NCI-H82 treated with DMSO at 0.1 percent for 48 hours (cell line): ENCODE data around the gene SAPCD2.
"Not testable (repeated sequence)": the region's sequence is repeated elsewhere in the genome, so short reads cannot be mapped to it uniquely, and the experiment has no call there.

Source experiments
- DNase-seq: peaks from one replicate; lab custom pipeline; 2025; ENCODE audit not compliant: unreplicated experiment; lab: John Stamatoyannopoulos, UW

The SAPCD2 gene

DNA sequence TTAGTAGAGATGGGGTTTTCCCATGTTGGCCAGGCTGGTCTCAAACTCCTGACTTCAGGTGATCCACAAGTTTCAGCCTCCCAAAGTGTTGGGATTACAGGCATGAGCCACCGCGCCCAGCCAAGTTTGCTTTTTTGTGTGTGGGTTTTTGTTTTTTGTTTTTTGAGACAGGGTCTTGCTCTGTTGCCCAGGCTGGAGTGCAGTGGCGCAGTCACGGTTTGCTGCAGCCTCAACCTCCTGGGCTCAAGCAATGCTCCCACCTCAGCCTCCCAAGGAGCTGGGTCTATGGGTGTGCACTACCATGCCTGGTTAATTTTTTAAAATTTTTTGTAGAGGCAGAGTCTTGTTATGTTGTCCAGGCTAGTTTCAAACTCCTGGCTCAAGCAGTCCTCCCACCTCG lies 36.9 kb downstream of the SAPCD2 start:
- not testable (repeated sequence) for DNase-seq

DNA sequence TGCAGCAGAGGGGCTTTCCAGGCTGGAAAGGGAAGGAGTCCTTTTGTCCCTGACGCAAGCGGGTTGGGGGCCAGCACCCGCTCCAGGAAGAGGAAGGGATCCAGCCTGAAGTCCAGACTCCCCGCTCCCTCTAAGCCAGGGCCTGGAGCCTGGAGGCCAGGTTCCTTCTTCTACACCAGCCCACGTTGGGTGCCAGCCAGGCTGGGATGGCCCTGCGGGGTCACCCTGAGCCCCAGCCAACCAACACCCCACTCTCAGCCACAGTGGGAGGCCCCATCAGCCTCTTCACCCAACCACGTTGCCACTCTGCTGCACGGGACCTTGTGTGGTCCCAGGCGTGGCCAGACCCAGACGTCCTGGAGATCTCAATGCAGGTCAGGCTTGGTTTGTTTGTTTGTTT lies 37.5 kb downstream of the SAPCD2 start:
- DNase-seq, result no peak

DNA sequence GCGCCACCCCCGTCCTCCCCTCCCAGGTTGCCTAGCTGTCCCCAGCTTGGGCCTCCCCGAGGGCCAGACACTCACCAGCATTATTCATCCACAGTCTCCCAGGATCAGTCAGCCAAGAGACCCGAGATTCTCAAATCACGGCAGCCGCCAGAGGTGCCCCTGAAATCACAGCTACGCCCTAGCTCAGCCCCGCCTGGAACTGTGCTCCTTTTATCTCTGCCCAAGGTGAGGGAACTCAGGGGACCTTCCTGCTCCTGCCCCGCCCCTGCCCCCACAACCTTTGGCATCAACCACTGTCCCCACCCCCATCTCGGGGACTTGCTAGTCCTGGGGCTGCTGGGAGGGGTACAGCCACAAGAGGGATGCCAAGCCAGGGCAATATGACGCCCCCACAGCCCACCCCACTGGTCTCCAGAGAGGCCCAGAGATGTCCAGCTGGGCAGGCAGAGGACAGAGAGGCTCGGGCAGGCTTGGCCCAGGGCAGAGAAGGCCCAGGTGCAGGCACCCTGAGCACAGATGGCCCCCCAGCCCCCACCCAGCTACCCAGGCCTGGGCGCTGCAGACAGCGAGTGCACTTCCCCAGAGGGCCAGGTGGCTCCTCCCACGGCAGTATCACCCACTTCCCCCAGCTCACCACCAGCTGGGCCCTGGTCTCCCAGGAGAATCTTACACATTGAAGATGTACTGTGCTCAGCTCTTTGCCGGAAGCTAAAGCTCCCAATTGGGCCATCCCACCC lies 38.3 kb downstream of the SAPCD2 start, which contains the start of gene FUT7:
Gene FUT7 (minus strand): TSS at position 185 of the 737 bp plus-strand sequence. CDS start 97 bp downstream, at position 88.
- DNase-seq, result no peak

DNA sequence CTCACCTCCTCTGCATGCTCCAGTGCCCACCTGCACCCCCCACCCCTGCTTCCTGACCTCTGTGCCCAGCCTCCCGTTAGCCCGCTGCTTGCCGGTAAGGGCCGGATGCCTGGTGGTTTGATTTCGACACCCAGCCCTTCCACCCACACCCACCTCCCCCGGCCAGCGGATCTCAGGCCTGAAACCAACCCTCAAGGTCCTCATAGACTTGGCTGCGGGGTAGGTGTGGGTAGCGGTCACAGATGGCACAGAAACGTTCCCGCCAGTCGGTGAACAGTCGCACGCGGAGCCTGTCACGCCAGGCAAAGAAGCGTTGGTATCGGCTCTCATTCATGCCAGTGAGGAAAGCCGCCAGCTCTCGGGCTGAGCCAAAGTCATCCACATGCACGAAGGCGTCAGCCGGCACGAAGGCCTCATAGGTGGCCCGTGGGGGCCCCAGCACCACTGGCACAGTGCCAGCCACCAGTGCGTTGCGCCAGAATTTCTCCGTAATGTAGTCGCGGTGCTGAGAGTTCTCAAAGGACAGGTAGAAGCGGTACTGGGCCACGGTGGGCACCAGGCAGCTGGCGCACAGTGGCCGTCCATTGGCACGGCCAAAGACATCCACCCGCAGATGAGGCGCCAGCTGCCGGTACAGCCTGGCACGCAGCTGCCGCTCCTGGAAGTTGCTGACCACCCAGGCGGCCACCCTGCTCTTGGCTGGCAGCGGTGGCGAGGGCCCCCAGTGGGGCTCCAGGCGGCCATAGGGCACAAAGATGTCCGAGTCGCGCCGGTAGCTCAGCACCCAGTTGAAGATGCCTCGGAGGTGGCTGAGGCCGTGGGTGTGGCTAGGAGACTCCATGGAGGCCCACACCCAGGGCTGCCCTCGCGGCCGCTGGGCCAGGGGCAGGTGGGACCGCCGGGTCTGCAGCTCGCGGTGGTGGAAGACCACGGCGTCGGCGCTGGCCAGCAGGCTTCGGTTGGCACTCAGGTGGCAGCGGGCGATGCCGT lies 39.5 kb downstream of the SAPCD2 start:
- no peak for DNase-seq

DNA sequence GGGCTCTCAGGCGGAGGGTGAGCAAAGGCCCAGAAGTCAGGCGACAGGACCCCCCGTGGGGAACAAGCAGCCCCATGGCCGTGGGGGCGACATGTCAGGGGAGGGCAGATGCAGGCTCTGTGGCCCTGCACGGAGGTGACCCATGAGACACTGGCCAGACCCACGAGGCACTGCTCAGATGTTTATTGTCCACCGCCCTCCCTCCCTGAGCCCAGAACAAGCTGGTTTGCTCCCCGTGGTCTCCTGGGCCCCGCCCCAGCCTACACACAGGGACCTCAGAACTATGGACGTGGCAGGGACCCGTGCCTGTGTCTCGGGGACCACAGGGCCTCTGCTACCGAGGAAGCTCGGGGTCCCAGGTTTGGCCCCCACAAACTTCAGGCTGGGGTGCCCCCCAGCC lies 40.4 kb downstream of the SAPCD2 start:
- no peak for DNase-seq

DNA sequence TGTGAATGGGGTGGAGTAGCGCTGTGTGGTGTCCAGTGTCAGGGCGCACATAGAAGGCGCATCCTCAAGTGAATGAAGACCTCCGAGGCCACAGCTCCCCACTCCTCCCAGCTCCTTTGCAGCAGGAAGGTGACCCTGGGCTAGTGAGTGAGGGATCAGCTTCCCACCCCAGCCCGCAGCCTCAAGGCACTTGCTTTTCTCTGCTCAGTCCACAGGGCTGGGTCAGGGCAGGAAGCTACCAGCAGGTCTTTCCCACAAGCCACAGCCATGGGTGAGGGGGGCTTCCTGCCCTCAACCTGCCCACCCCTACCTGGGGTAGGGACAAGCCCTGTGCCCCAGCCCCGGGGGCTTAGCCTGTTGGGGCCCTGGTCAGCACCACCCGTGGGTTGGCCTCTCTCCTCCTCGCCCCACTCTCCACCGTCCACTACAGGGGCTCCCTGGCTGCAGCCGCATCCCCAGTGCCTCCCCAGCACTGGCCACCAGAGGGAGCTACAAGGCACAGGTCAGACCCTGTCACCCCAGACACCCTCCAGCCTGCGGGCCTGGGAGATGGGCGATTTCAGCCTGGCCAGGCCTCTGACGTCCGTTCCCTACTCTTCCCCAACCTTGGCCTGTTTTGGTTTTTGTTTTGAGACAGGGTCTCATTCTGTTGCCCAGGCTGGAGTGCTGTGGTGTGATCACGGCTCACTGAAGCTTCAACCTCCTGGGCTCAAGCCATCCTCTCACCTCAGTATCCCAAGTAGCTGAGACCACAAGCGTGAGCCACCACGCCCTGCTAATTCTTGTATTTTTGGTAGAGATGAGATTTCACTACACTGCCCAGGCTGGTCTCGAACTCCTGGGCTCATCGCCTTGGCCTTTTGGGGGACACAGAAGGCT lies 41.1 kb downstream of the SAPCD2 start:
- DNase-seq, result peak; percentile 32

DNA sequence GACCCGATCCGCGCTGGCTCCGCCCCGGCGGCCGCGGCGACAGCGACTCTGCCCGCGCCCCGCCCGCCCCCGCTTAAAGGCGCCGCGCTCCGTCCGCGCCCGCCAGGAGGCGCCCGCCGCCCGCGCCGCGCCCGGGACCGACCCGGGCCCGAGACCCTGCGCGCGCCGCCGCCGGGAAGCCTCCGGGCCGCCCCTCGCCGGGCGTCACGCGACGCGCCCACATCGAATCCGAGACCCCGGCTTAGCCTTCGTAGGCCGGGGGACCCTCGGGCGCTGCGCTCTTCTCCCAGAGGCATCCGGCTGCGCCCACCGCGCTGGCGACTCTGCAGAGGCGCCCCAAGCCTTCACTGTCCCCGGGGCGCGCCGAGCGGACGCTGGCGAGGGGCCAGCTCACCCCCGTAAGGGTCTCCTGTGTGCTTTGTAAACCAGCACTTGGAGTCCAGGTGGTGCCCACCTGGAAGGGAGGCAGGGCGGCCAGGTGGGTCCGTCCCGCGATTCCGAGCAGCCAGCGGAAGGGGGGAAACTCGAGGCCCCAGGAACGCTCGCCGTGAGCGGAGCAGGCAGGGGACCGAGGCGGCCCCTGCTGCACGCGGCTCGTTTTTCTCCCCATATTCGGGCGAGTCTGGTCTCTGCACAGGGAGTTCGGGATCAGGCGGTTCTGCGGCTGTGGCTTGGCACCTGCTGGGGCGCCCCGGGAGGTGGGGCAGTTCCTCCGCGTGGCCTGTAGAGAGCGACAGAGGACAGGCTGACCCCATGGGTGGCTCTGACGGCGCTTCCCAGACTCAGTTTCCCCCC lies 41.9 kb downstream of the SAPCD2 start:
- peak; percentile 5 for DNase-seq

DNA sequence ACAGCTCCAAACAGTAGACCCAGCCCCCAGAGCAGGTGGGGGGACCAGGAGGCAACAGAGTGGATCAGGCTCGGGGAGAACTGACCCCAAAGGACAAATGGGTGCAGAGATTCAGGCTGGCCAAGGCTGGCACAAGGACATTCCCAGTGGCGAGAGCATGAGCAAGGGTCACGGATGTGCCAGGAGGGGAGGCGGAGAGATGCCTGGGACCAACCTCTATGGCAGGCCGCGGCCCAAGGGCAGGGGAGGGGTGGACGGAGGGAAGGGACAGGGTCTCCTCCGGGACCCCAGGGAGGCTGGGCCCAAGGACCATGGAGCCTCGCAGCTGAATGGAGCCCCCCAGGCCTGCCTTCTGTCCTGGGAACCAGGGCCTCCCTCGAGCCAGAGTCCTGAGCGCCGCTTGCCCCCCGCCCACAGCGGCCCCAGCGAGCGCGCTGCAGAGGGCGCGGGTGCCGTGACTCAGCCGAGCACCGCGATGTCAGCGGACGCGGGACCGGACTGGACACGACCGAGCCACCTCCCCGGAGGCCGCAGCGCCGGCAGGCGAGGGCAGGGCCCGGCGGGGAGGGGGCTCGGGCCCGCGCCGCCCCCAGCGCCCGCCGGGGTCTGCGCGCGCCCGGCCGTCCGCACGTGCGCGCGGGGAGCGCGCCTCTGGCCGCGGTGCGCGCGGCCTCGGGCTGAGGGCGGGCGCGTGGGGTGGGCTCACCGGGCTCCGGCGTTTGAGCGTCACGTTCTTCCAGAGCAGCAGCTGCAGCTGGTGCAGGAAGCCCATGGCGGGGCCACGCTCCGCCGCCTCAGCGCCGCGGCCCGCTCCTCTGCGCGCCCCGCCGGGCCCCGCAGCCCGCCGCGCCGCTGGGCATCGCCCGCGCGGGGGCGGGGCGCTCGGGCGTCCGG lies 42.7 kb downstream of the SAPCD2 start, which contains the start of gene ABCA2:
Gene ABCA2 (minus strand): TSS at position 869 of the 894 bp plus-strand sequence. CDS start 97 bp downstream, at position 772.
- DNase-seq, result no peak

DNA sequence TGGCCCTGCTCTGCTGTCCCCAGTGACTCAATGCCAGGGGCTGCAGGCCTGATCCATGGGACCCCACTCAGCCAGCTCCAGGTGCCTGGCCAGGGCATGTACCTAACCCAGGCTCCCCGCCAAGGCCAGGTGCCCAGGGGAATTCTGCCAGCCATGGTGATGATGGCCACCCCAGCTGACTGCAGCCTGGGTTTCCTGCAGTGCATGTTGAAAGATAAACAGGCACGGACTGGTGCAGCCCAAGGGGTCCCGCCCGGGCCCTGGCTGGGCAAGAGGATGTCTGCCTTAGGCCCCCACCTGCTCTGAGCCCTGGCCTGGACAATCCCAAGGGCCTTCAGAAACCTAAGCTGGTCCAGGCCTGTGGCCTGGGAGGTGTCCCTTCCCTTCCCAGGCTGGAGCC lies 43.5 kb downstream of the SAPCD2 start:
- DNase-seq, result no peak

DNA sequence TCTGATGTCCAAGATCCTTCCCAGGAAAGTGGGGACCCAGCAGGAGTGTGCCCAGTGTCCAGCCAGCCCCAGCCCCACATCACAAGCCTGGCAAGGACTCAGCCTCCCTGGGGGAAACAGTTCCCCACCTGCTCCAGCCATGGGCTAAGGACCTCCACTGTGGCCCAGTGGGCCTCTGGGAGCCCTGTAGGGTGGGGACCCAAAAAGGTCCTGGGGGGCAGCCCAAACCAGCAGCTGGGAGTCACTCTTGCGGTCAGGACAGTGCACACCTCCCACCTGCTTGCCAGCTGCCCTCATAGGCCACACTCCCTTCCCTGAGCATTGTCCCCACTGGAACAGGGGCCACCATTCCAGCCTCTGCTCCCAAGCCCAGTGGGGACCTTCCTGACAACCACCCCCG lies 44.0 kb downstream of the SAPCD2 start:
- no peak for DNase-seq

DNA sequence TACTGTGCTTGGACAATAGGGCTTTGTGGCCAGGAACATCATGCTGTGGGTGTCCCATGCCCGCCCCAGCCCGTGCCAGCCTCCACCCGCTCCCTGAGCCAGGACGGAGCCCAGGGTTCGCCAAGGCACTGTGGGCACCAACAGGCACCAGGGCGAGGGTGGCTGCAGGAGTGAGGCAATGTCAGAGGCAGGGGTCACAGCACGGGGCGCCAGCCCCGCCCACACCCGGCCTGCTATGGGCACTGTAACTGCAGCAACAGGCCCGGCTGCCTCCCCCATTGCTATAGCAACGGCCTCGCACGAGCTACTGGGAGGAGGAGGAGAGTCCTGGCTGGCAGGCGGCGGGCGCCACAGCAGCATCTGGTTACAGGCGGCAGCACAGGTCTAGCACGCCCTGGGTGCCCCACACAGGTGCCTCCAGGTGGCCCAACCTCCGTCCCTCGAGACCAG lies 44.8 kb downstream of the SAPCD2 start:
- DNase-seq, result no peak

DNA sequence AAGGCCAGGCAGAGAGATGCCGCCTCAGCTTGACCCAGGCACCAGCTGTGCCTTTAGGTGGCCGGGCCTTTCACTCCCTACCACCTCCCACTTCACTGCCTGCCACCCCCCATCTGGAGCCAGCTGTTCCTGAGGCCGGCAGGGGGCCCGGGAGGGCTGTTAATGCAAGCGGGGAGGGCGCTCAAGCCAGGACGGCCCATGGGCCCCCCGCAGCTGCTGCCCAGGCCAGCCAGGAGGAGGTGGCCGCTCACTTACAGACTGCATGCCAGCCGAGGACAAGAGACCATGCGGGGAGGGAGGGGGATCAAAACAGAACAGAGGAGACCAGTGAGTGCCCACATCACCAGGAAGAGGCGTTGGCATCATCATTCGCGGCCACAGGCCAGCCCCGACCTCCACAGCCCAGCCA lies 46.8 kb downstream of the SAPCD2 start:
- no peak for DNase-seq

DNA sequence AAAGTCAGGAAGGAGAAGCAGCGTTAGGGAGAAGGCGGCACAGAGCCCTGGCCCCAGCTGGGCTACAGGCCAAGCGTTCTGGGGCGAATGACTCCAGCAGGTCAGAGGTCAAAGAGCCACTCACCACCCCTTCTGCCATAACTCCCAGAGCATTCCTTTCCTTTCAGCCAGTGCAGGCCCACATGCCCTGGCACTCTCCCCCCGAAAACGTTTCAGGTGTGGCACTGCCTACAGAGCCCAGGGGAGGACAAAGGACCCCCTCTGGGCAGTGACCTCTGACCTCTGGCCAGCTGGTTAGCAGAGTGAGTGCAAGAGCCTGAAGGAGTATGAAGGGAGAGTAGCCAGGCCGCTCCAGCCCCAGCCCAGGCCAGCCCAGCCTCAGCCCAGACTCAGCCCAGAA lies 47.2 kb downstream of the SAPCD2 start:
- no peak for DNase-seq

DNA sequence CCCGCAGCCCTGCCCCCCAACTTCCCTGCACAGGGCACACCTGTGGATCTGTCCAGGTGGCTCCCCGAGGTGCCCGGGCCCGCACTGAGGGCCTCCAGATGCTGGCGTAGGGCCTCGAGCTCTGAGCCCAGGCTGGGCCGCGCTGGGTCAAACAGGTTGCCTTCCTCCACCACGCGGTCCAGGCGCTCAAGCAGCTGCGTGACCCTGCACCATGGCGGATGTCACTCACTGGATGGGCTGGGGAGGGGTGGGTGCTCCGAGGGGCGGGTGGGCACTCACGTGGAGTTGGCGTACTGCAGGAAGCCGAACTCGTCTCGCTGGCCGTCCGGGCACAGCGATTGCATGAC lies 47.7 kb downstream of the SAPCD2 start:
- no peak for DNase-seq

DNA sequence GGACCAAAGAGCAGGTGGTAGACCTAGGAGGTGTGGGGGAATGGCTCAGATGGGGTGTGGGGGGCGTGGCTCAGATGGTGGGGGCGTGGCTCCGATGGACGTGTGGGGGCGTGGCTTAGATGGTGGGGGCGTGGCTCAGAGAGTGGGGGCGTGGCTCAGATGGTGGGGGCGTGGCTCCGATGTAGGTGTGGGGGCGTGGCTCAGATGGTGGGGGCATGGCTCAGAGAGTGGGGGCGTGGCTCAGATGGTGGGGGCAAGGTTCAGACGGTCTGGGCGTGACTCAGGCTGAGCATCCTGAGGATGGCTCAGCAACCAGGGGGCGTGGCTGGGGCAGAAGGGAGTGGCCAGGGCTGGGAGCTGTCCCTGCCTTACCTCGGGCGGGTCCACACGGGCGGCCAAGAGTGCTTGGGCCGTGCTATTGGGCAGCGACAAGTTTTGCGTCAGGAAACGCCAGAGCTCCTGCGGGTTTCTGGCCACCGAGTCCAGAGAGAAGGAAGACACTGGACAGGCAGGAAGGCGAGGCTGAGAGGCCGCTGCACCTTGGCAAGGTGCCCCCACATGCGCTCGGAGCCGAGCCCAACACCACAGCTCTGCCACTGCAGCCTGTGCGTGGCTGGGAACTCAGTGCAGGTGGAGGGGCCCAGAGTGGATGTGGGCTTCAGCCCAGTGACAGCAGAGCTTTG lies 48.2 kb downstream of the SAPCD2 start:
- DNase-seq, result no peak

DNA sequence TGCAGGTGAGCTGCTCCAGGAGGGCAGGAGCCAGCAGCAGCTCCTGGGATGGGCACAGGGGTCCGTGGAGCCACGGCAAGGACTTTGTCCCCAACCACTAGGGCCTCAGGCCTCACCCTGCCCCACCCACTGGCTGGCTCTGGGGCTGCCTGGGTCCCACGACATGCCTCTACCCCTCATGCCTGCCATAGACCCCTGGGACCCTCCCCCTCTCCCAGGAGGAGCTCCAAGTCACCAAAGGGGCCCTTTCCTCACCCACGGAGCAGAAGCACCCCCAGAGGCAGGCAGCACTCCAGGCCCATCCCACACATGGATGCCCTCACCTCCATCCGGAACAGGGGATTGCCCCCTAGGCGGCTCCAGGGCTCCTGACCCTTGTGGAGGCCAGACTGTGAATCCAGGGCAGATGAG lies 48.8 kb downstream of the SAPCD2 start:
- no peak for DNase-seq

DNA sequence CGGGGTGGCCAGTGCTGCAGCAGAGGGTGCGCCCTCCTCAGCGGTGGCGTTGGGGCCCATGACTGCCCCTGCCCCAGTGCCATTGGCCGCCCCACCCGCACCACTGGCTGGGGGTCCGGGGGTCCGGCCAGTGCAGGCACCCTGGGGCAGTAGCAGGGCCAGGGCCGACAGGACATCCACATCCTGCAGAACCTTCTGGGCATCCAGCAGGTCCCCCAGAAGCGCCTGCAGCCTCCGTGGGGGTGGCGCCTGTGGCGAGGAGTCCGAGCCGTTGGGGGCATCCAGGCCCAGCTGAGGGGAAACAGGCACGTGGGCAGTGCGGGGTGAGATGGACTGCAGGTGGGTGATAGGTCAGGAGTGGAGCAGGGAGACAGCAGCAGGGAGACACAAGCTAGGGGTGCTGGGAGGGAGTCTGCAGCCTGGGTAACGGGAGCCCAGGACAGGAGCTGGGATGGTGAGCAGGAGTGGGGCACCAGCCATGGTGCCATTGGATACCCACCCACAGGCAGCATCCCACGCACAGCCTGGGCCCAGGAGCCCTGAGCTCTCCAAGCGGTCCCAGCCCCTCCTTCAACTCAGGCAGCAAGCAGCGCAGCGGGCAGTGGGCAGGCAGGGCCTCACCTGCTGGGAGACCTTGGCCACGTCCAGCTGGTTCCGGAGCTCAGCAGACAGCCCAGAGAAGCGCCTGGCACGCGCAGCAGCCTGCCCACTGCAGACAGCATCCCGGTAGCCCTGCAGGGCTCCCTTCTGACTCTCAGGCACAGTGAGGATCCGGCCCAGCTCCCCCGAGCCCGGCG lies 49.4 kb downstream of the SAPCD2 start:
- no peak for DNase-seq
